HCT116 (cell line): ENCODE measurements around the gene KLK15. TPM values are rescaled to one million over a fixed set of nuclear protein-coding genes. Genes with fewer than 3 reads are reported as not detected.

Experiments used
- ATAC-seq: fragments of 200-7000 bp; cut with Tn5 transposase; 2 replicates; pipeline ENCODE4 v1.9.1; 2020; ENCODE audit warnings: mild to moderate bottlenecking, moderate library complexity
- BruUV-seq: library from RNA; stranded (reverse); fragments of 400-500 nt; replicated peaks from 2 replicates; lab custom pipeline; 2021; lab: Mats Ljungman, UMichigan
- CTCF ChIA-PET: fragments of 300-600 bp; sonication (Branson Sonifier 250); formaldehyde crosslinking; loops from one replicate; lab custom pipeline; 2021; ENCODE audit warnings: antibody characterized with exemption; lab: Charles Lee
- POLR2A ChIA-PET: fragments of 300-600, 350-600 bp; sonication (Branson Sonifier 250); formaldehyde crosslinking; loops from one replicate; lab custom pipeline; 2021; ENCODE audit warnings: antibody characterized with exemption; lab: Charles Lee
- RAD21 ChIA-PET, 2 experiments: fragments of 300-600 bp; sonication (Branson Sonifier 250); formaldehyde crosslinking; loops; one replicate each; lab custom pipeline; 2023; ENCODE audit warnings: low total read pairs in 2 of 2; ENCODE audit not compliant: uncharacterized antibody in 2 of 2, unreplicated experiment in 2 of 2, low non-redundant PET in 1 of 2; lab: Charles Lee
- DNase-seq: peaks from one replicate; pipeline ENCODE4 v3.0.0-alpha.2; 2010; ENCODE audit warnings: low read depth, low spot score
- H2AFZ ChIP-seq: fragments of 200-600 bp; shearing (Covaris generic), sonication (generic); 2 replicates; pipeline ENCODE4 v1.6.1; 2017; ENCODE audit warnings: low read depth, mixed run types, mixed read lengths, antibody characterized with exemption, low read length; ENCODE audit not compliant: poor library complexity, severe bottlenecking
- H3K27ac ChIP-seq: 2 replicates; pipeline ENCODE4 v1.5.1; 2012; ENCODE audit warnings: low read depth, low read length
- H3K27me3 ChIP-seq: fragments of 200-600 bp; sonication (generic); 2 replicates; pipeline ENCODE4 v1.6.1; 2016; ENCODE audit warnings: mixed run types, low read length, mixed read lengths; ENCODE audit not compliant: insufficient read depth
- H3K36me3 ChIP-seq, 2 experiments: fragments of 200-500 bp in 1 of 2; fragments of 200-600 bp in 1 of 2; sonication (Bioruptor generic) in 1 of 2; sonication (generic) in 1 of 2; 2 replicates each; pipeline versions ENCODE4 v1.5.1 to v1.6.1; 2014 to 2016; ENCODE audit warnings: low read length in 2 of 2, inconsistent platforms in 1 of 2, mixed read lengths in 1 of 2, mixed run types in 1 of 2; ENCODE audit not compliant: insufficient read depth in 2 of 2, control insufficient read depth in 1 of 2
- H3K4me1 ChIP-seq, 2 experiments: fragments of 200-600 bp in 1 of 2; sonication (generic) in 1 of 2; 2 replicates each; pipeline versions ENCODE4 v1.5.1 to v1.6.1; 2012 to 2017; ENCODE audit warnings: low read length in 2 of 2, inconsistent platforms in 1 of 2, mild to moderate bottlenecking in 1 of 2, mixed read lengths in 1 of 2, mixed run types in 1 of 2, moderate library complexity in 1 of 2; ENCODE audit not compliant: insufficient read depth in 2 of 2, control insufficient read depth in 1 of 2
- H3K4me2 ChIP-seq: fragments of 200-600 bp; sonication (generic); 2 replicates; pipeline ENCODE4 v1.6.1; 2017; ENCODE audit warnings: mixed run types, low read length, mixed read lengths
- H3K4me3 ChIP-seq, 2 experiments: fragments of 200-600 bp in 1 of 2; sonication (generic) in 1 of 2; replicated peaks in 1 of 2; 2 replicates each; pipeline ENCODE4 v1.5.1; 2011 to 2016; ENCODE audit warnings: low read length in 2 of 2, control low read depth in 1 of 2, low read depth in 1 of 2, mild to moderate bottlenecking in 1 of 2, mixed read lengths in 1 of 2, mixed run types in 1 of 2
- H3K79me2 ChIP-seq: fragments of 200-600 bp; sonication (generic); 2 replicates; pipeline ENCODE4 v1.6.1; 2017; ENCODE audit warnings: mild to moderate bottlenecking, mixed run types, low read length, moderate library complexity, mixed read lengths; ENCODE audit not compliant: insufficient read depth
- H3K9ac ChIP-seq: fragments of 200-600 bp; sonication (generic); 2 replicates; pipeline ENCODE4 v1.6.1; 2016; ENCODE audit warnings: low read length, mixed read lengths
- H3K9me2 ChIP-seq: fragments of 200-600 bp; sonication (generic), shearing (Covaris generic); 2 replicates; pipeline ENCODE4 v1.6.1; 2017; ENCODE audit warnings: mixed run types, mild to moderate bottlenecking, moderate library complexity; ENCODE audit not compliant: insufficient read depth
- H3K9me3 ChIP-seq, 2 experiments: fragments of 200-500 bp in 1 of 2; fragments of 200-600 bp in 1 of 2; sonication (Bioruptor generic) in 1 of 2; sonication (generic) in 1 of 2; 2 replicates each; pipeline ENCODE4 v1.6.1; 2014 to 2017; ENCODE audit warnings: low read length in 2 of 2, mixed read lengths in 2 of 2, inconsistent platforms in 1 of 2, low read depth in 1 of 2, mild to moderate bottlenecking in 1 of 2, mixed run types in 1 of 2, moderate library complexity in 1 of 2; ENCODE audit not compliant: control insufficient read depth in 1 of 2, insufficient read depth in 1 of 2
- H4K20me1 ChIP-seq: fragments of 200-600 bp; sonication (generic), shearing (Covaris generic); 2 replicates; pipeline ENCODE4 v1.6.1; 2017; ENCODE audit warnings: mixed run types, mild to moderate bottlenecking, moderate library complexity; ENCODE audit not compliant: insufficient read depth
- CBX3 ChIP-seq: IDR thresholded peaks from 2 replicates; pipeline ENCODE4 v1.6.1; 2012; ENCODE audit warnings: low read depth
- CEBPB ChIP-seq: IDR thresholded peaks from 2 replicates; pipeline ENCODE4 v1.6.1; 2012; ENCODE audit warnings: low read depth
- CTCF ChIP-seq, 3 experiments: fragments of 200-600 bp in 1 of 3; sonication (generic) in 1 of 3; IDR thresholded peaks in 2 of 3; conservative IDR thresholded peaks in 1 of 3; 2 replicates each; pipeline ENCODE4 v1.5.1; 2012 to 2017; ENCODE audit warnings: low read depth in 2 of 3, low read length in 2 of 3, antibody characterized with exemption in 1 of 3, borderline replicate concordance in 1 of 3, control low read depth in 1 of 3, mild to moderate bottlenecking in 1 of 3, mixed read lengths in 1 of 3, mixed run types in 1 of 3, moderate library complexity in 1 of 3; ENCODE audit not compliant: insufficient read depth in 1 of 3
- EGR1 ChIP-seq: IDR thresholded peaks from 2 replicates; pipeline ENCODE4 v1.6.1; 2012; ENCODE audit warnings: low read depth
- ELF1 ChIP-seq: IDR thresholded peaks from 2 replicates; pipeline ENCODE4 v1.6.1; 2012; ENCODE audit warnings: low read depth, borderline replicate concordance
- EZH2 ChIP-seq: fragments of 200-600 bp; sonication (generic); IDR thresholded peaks from 2 replicates; pipeline ENCODE4 v1.6.1; 2017; ENCODE audit warnings: antibody characterized with exemption, mixed run types
- EZH2phosphoT487 ChIP-seq: fragments of 200-600 bp; IDR thresholded peaks from 2 replicates; pipeline ENCODE4 v1.6.1; 2018; ENCODE audit warnings: antibody characterized with exemption, borderline replicate concordance
- FOSL1 ChIP-seq: IDR thresholded peaks from 2 replicates; pipeline ENCODE4 v1.6.1; 2012; ENCODE audit warnings: low read depth
- JUND ChIP-seq: IDR thresholded peaks from 2 replicates; pipeline ENCODE4 v1.6.1; 2012
- MAX ChIP-seq: IDR thresholded peaks from 2 replicates; pipeline ENCODE4 v1.6.1; 2012
- POLR2A ChIP-seq: IDR thresholded peaks from 2 replicates; pipeline ENCODE4 v1.7.0; 2011; ENCODE audit warnings: borderline replicate concordance; ENCODE audit not compliant: insufficient read depth, insufficient read length; ENCODE audit errors: extremely low read depth
- RAD21 ChIP-seq: IDR thresholded peaks from 2 replicates; pipeline ENCODE4 v1.6.1; 2012; ENCODE audit warnings: low read depth, mild to moderate bottlenecking
- SP1 ChIP-seq: IDR thresholded peaks from 2 replicates; pipeline ENCODE4 v1.6.1; 2012; ENCODE audit warnings: low read depth
- YY1 ChIP-seq: IDR thresholded peaks from 2 replicates; pipeline ENCODE4 v1.6.1; 2011; ENCODE audit warnings: low read length, low read depth, moderate library complexity, mild to moderate bottlenecking; ENCODE audit not compliant: insufficient replicate concordance; ENCODE audit errors: extremely low read depth
- ZFX ChIP-seq: fragments of 450-650 bp; IDR thresholded peaks from 2 replicates; pipeline ENCODE4 v1.6.1; 2017
- intact Hi-C: fragments of 100-400 bp; cut with micrococcal nuclease; formaldehyde crosslinking; loops from 2 replicates; pipeline ENCODE4 v1.10.0; 2022
- total RNA-seq: library from RNA; stranded (reverse); gene quantifications from one replicate; pipeline ENCODE4 v1.2.1, GENCODE V29; 2021; ENCODE audit not compliant: unreplicated experiment

KLK15 gene
- total RNA-seq, 1 experiment from 2014 or later, result not detected

GRCh38 chr19:50815439-50815838 is 17.9 kb downstream of the KLK15 start:
- no peak overlapping the region for H3K27ac ChIP-seq
- ChIA-PET CTCF (no interaction called here), RAD21 (no interaction called here), POLR2A (interaction anchor here (1.8 kb wide), 1 partner anchor 11 kb away, joined by 7 read pairs; no protein-coding TSS in a partner anchor)
- H3K4me3 ChIP-seq, result no peak overlapping the region
- no peak overlapping the region for H3K9ac ChIP-seq
- peaks cover 16 to 28% of the 10 kb centered on the region in 2 experiments for H3K4me1 ChIP-seq
- BruUV-seq, result no TSS peak
- H4K20me1 ChIP-seq, result no peaks in the 10 kb centered on the region
- no peak overlapping the region for H3K4me2 ChIP-seq
- TF ChIP-seq MAX (no peak), EZH2 (no peak), FOSL1 (no peak), SP1 (no peak), YY1 (no peak)
- no peaks in the 10 kb centered on the region for H3K36me3 ChIP-seq
- DNase-seq, result no peak
- no peaks in the 10 kb centered on the region for H3K27me3 ChIP-seq
- H3K9me2 ChIP-seq, result no peaks in the 10 kb centered on the region
- H3K9me3 ChIP-seq, result peaks cover 0 to 7% of the 10 kb centered on the region in 2 experiments; a peak in 1 of 4 replicates
- intact Hi-C loops, result no loop called here
- no peak overlapping the region for H2AFZ ChIP-seq
- no peaks in the 10 kb centered on the region for H3K79me2 ChIP-seq
- ATAC-seq, result no peak

- Histone ChIP-seq H3K9me2 (no peaks in the 10 kb centered on the region), H2AFZ (no peak overlapping the region), H3K36me3 (no peaks in the 10 kb centered on the region), H3K27ac (no peak overlapping the region), H3K79me2 (no peaks in the 10 kb centered on the region), H3K4me1 (peaks cover 12 to 23% of the 10 kb centered on the region in 2 experiments), H3K9ac (no peak overlapping the region), H3K9me3 (peaks cover 0 to 7% of the 10 kb centered on the region in 2 experiments; a peak in 1 of 4 replicates), H3K27me3 (no peaks in the 10 kb centered on the region), H3K4me2 (no peak overlapping the region), H4K20me1 (no peaks in the 10 kb centered on the region), H3K4me3 (no peak overlapping the region)
- ChIA-PET CTCF (no interaction called here), RAD21 (no interaction called here), POLR2A (interaction anchor here (1.8 kb wide), 1 partner anchor 10 kb away, joined by 7 read pairs; no protein-coding TSS in a partner anchor)
- intact Hi-C loops, result no loop called here
- TF ChIP-seq EGR1 (no peak), RAD21 (no peak), ELF1 (no peak), CBX3 (no peak), CTCF (IDR thresholded peaks at IDR 0.05 in 2 of 3, conservative IDR thresholded peaks at IDR 0.05 in 1 of 3; ENCODE audit: borderline replicate concordance in 1 of 3, insufficient read depth in 1 of 3, low read depth in 2 of 3, low read length in 2 of 3) (no peak), POLR2A (no peak), CEBPB (no peak), YY1 (no peak), EZH2 (no peak), JUND (no peak), EZH2phosphoT487 (no peak), ZFX (no peak)
- ATAC-seq (no peak), DNase-seq (no peak)
- no TSS peak for BruUV-seq
Observed at GRCh38 chr19:50814883-50815282, 18.5 kb downstream of the KLK15 start.
